Caco-2 (cell line): Measurements from ENCODE around the gene KIF20B. TPM values are rescaled to one million over a fixed set of nuclear protein-coding genes. Genes with fewer than 3 reads are reported as not detected.

ENCODE experiments used
- Bru-seq: library from RNA; stranded (reverse); fragments of 400-500 nt; gene quantifications from one replicate; lab custom pipeline; 2021; lab: Mats Ljungman, UMichigan
- BruChase-seq, 2 experiments: library from RNA; stranded (reverse); fragments of 400-500 nt; gene quantifications; one replicate each; lab custom pipeline; 2021; lab: Mats Ljungman, UMichigan
- BruUV-seq: library from RNA; stranded (reverse); fragments of 400-500 nt; replicated peaks from 2 replicates; lab custom pipeline; 2021; lab: Mats Ljungman, UMichigan
- CTCF ChIA-PET: fragments of 300-600 bp; sonication (Branson Sonifier 250); formaldehyde crosslinking; loops from one replicate; lab custom pipeline; 2022; ENCODE audit warnings: antibody characterized with exemption; lab: Charles Lee
- POLR2A ChIA-PET: fragments of 300-600 bp; sonication (Branson Sonifier 250); formaldehyde crosslinking; loops from one replicate; lab custom pipeline; 2022; ENCODE audit warnings: antibody characterized with exemption; lab: Charles Lee
- DNase-seq, 2 experiments: peaks; one replicate each; pipeline versions ENCODE4 v3.0.0 to v3.0.0-alpha.2; 2020 to 2022
- H3K27me3 ChIP-seq: replicated peaks from 2 replicates; pipeline ENCODE4 v1.6.0; 2011; ENCODE audit warnings: low read length; ENCODE audit not compliant: control insufficient read depth, insufficient read depth
- H3K36me3 ChIP-seq: 2 replicates; pipeline ENCODE4 v1.5.1; 2011; ENCODE audit warnings: low read length; ENCODE audit not compliant: control insufficient read depth, insufficient read depth
- H3K4me1 ChIP-seq: fragments of 250-450 bp; sonication (Bioruptor Pico); 2 replicates; pipeline ENCODE4 v1.5.1; 2020; ENCODE audit warnings: mild to moderate bottlenecking
- H3K4me3 ChIP-seq: 2 replicates; pipeline ENCODE4 v1.5.1; 2011; ENCODE audit warnings: low read depth, mild to moderate bottlenecking, control low read depth, low read length
- H3K9me3 ChIP-seq: fragments of 250-450 bp; sonication (Bioruptor Pico); 2 replicates; pipeline ENCODE4 v1.5.1; 2020; ENCODE audit warnings: mild to moderate bottlenecking, moderate library complexity
- H3K27ac Mint-ChIP-seq: one replicate; pipeline ENCODE4 v1.8.0; 2022; ENCODE audit warnings: mixed read lengths; ENCODE audit not compliant: unreplicated experiment
- H3K27me3 Mint-ChIP-seq: one replicate; pipeline ENCODE4 v1.8.0; 2022; ENCODE audit warnings: mixed read lengths; ENCODE audit not compliant: insufficient read depth, unreplicated experiment
- H3K36me3 Mint-ChIP-seq: one replicate; pipeline ENCODE4 v1.8.0; 2022; ENCODE audit warnings: mild to moderate bottlenecking, mixed read lengths; ENCODE audit not compliant: insufficient read depth, unreplicated experiment
- H3K4me1 Mint-ChIP-seq: one replicate; pipeline ENCODE4 v1.8.0; 2022; ENCODE audit warnings: low read depth, mixed read lengths; ENCODE audit not compliant: unreplicated experiment
- H3K4me3 Mint-ChIP-seq: one replicate; pipeline ENCODE4 v1.8.0; 2022; ENCODE audit warnings: mild to moderate bottlenecking, moderate library complexity, mixed read lengths; ENCODE audit not compliant: unreplicated experiment
- H3K9me3 Mint-ChIP-seq: one replicate; pipeline ENCODE4 v1.8.0; 2022; ENCODE audit warnings: mixed read lengths; ENCODE audit not compliant: unreplicated experiment
- intact Hi-C: fragments of 100-400 bp; cut with micrococcal nuclease; formaldehyde crosslinking; loops from one replicate; pipeline ENCODE4 v1.10.0; 2022; ENCODE audit not compliant: unreplicated experiment
- long read RNA-seq: library from polyadenylated mRNA; stranded (forward); transcript quantifications from one replicate; pipeline ENCODE4 v2.0.0, GENCODE V29; 2022
- total RNA-seq: library from RNA; stranded (reverse); gene quantifications from 2 replicates; pipeline ENCODE4 v1.2.3, GENCODE V29; 2022
- TF ChIP-seq, protein P1 (sequence below), 2 experiments: fragments of 200-600 bp in 1 of 2; IDR thresholded peaks; 1 replicate in 1 of 2; 2 replicates in 1 of 2; pipeline versions ENCODE4 v1.5.1 to v1.8.0; 2011 to 2022; ENCODE audit warnings: antibody characterized with exemption in 1 of 2, control low read depth in 1 of 2, inconsistent platforms in 1 of 2, low read depth in 1 of 2, low read length in 1 of 2, mild to moderate bottlenecking in 1 of 2, moderate library complexity in 1 of 2; ENCODE audit not compliant: insufficient read depth in 1 of 2, severe bottlenecking in 1 of 2, unreplicated experiment in 1 of 2

The KIF20B gene, protein sequence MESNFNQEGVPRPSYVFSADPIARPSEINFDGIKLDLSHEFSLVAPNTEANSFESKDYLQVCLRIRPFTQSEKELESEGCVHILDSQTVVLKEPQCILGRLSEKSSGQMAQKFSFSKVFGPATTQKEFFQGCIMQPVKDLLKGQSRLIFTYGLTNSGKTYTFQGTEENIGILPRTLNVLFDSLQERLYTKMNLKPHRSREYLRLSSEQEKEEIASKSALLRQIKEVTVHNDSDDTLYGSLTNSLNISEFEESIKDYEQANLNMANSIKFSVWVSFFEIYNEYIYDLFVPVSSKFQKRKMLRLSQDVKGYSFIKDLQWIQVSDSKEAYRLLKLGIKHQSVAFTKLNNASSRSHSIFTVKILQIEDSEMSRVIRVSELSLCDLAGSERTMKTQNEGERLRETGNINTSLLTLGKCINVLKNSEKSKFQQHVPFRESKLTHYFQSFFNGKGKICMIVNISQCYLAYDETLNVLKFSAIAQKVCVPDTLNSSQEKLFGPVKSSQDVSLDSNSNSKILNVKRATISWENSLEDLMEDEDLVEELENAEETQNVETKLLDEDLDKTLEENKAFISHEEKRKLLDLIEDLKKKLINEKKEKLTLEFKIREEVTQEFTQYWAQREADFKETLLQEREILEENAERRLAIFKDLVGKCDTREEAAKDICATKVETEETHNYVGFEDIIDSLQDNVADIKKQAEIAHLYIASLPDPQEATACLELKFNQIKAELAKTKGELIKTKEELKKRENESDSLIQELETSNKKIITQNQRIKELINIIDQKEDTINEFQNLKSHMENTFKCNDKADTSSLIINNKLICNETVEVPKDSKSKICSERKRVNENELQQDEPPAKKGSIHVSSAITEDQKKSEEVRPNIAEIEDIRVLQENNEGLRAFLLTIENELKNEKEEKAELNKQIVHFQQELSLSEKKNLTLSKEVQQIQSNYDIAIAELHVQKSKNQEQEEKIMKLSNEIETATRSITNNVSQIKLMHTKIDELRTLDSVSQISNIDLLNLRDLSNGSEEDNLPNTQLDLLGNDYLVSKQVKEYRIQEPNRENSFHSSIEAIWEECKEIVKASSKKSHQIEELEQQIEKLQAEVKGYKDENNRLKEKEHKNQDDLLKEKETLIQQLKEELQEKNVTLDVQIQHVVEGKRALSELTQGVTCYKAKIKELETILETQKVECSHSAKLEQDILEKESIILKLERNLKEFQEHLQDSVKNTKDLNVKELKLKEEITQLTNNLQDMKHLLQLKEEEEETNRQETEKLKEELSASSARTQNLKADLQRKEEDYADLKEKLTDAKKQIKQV (N-terminal part only)
- total RNA-seq (43.2 and 43.9 TPM in 2 replicates), Bru-seq, nascent RNA (percentile 87 among the genes with signal in this experiment), BruChase-seq, experiment 1, labeled RNA remaining after a 2-hour chase (percentile 84 among the genes with signal in this experiment), BruChase-seq, experiment 2, labeled RNA remaining after a 6-hour chase (percentile 79 among the genes with signal in this experiment)
- long read RNA-seq, full-length matches to known transcripts, result 7 of 24 reads
- long read RNA-seq, partial matches to known transcripts, result 6 of 24 reads
- long read RNA-seq, other reads (novel, unspliced or antisense), result 11 of 24 reads

DNA sequence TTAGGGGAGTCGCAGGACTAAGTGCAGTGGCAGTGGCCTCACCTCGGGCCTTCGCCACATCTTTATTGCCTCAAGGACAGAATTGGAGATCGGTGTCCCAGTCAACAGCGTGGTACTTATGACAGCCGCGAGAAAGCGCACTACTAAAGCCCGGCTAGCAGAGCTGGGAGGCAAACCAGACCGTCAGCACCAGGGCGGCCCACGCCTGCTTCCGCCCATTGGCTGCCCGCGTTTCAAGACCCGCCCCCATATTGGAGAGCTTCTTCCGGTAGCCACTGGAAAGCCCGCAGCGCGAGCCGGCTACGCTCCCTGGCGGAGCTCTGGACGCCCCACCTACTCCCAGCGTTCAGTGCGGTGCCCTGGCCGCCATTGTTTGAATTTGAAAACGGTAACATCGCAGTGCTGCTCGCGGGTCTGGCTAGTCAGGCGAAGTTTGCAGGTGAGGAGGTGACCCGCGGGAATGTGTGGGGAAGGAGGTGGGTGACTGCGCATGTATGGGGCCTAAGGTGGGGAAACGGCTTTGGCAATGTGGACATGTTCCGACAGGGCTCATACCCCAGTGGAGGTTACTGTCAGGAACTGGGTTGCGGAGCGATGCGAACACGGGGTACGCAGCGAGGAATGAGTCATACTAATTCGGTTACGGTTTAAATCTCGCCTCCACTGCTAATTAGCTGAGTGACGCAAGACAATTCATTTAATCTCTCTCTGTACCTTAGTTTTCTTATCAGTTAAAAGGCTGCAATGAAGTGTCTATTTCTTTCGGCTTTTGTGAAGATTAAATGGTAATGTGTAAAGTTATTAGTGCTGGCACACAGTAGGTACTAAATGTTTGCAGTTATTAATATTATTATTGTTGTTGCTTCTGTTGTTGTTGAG lies at the start of gene KIF20B:
KIF20B (plus strand) TSS at position 349 of the 879 bp plus-strand sequence. CDS start 3,705 bp downstream, outside the sequence.
- no peaks in the 10 kb centered on the region for H3K9me3 Mint-ChIP-seq
- Histone ChIP-seq H3K4me3 (peak within 1 kb of the TSS; percentile 78), H3K9me3 (no peaks in the 10 kb centered on the region), H3K4me1 (peaks cover 6% of the 10 kb centered on the region), H3K36me3 (no peaks in the 10 kb centered on the region), H3K27me3 (no peaks in the 10 kb centered on the region)
- DNase-seq, result peak; percentile 97 to 98
- H3K4me1 Mint-ChIP-seq, result peaks cover 31% of the 10 kb centered on the region
- ChIA-PET POLR2A (interaction anchor here (0.6 to 1.5 kb wide), 12 partner anchors 15 to 350 kb away, joined by 3 to 54 read pairs (median 4); no protein-coding TSS in a partner anchor), CTCF (interaction anchor here (0.7 to 1.5 kb wide), 5 partner anchors 10 to 92 kb away, joined by 3 to 28 read pairs (median 6); no protein-coding TSS in a partner anchor)
- H3K27ac Mint-ChIP-seq, result peak within 1 kb of the TSS; percentile 89
- no peaks in the 10 kb centered on the region for H3K27me3 Mint-ChIP-seq
- TF ChIP-seq, protein P1, sequence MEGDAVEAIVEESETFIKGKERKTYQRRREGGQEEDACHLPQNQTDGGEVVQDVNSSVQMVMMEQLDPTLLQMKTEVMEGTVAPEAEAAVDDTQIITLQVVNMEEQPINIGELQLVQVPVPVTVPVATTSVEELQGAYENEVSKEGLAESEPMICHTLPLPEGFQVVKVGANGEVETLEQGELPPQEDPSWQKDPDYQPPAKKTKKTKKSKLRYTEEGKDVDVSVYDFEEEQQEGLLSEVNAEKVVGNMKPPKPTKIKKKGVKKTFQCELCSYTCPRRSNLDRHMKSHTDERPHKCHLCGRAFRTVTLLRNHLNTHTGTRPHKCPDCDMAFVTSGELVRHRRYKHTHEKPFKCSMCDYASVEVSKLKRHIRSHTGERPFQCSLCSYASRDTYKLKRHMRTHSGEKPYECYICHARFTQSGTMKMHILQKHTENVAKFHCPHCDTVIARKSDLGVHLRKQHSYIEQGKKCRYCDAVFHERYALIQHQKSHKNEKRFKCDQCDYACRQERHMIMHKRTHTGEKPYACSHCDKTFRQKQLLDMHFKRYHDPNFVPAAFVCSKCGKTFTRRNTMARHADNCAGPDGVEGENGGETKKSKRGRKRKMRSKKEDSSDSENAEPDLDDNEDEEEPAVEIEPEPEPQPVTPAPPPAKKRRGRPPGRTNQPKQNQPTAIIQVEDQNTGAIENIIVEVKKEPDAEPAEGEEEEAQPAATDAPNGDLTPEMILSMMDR (IDR thresholded peaks at IDR 0.05; ENCODE audit: insufficient read depth in 1 of 2, low read depth in 1 of 2, low read length in 1 of 2, severe bottlenecking in 1 of 2, unreplicated experiment in 1 of 2), result peak in 1 of 2 experiments; percentile 63
- peak within 1 kb of the TSS; percentile 88 for H3K4me3 Mint-ChIP-seq
- BruUV-seq, result TSS peak; percentile 79
- intact Hi-C loops, result loop anchor here (1.0 to 10.0 kb wide), 7 partner anchors 33 to 447 kb away; partner anchors contain the start of gene LIPA
- H3K36me3 Mint-ChIP-seq, result peaks cover 22% of the 10 kb centered on the region

DNA sequence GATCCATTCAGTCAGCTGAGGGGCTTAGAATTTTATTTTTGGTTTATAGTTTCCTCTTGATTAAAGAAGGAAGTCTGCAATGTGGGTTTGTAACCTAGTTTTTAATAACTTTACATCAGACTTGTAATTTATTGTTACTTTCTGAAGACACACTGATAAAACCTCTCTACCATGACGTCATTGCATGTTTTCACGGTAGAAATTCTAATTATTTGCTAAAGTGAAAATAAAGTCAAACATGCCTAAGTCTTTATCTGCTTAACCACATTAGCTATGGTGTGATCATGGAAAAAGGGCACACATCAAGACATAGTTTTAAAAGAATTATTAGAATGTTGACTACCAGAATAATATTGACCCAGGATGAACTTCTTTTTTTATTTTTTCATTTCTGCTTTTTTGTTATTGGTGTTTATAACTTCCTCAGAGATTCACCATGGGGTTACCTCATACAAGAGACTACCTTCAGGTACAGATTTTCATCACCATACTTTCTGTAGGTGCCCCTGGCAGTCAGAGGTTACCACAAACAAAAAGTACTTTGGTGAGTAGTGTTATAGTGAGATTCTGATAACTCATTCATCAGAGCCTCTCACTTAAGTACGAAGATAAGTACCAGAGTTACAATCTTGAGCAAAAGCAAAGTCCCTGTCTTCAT lies 49.3 kb upstream of the KIF20B start:
- Mint-ChIP-seq H3K36me3 (no peaks in the 10 kb centered on the region), H3K4me1 (peaks cover 9% of the 10 kb centered on the region), H3K27me3 (no peaks in the 10 kb centered on the region), H3K27ac (no peak overlapping the region), H3K9me3 (peaks cover 27% of the 10 kb centered on the region), H3K4me3 (no peak overlapping the region)
- no peaks in the 10 kb centered on the region for H3K27me3 ChIP-seq
- TF ChIP-seq, protein P1 (IDR thresholded peaks at IDR 0.05; ENCODE audit: insufficient read depth in 1 of 2, low read depth in 1 of 2, low read length in 1 of 2, severe bottlenecking in 1 of 2, unreplicated experiment in 1 of 2), result no peak
- ChIA-PET CTCF (no interaction called here), POLR2A (no interaction called here)
- H3K36me3 ChIP-seq, result no peaks in the 10 kb centered on the region
- peaks cover 13% of the 10 kb centered on the region; the same call in 1 of the 2 replicates for H3K9me3 ChIP-seq
- peaks cover 24% of the 10 kb centered on the region for H3K4me1 ChIP-seq
- intact Hi-C loops, result no loop called here
- no peak for DNase-seq
- no peak overlapping the region for H3K4me3 ChIP-seq
- BruUV-seq, result no TSS peak
